NCI-H526 treated with DMSO at 0.1 percent for 48 hours (cell line): Measurements from ENCODE around the gene SLC39A12.

Source experiments
- DNase-seq: peaks from one replicate; lab custom pipeline; 2025; lab: John Stamatoyannopoulos, UW

The SLC39A12 gene

DNA sequence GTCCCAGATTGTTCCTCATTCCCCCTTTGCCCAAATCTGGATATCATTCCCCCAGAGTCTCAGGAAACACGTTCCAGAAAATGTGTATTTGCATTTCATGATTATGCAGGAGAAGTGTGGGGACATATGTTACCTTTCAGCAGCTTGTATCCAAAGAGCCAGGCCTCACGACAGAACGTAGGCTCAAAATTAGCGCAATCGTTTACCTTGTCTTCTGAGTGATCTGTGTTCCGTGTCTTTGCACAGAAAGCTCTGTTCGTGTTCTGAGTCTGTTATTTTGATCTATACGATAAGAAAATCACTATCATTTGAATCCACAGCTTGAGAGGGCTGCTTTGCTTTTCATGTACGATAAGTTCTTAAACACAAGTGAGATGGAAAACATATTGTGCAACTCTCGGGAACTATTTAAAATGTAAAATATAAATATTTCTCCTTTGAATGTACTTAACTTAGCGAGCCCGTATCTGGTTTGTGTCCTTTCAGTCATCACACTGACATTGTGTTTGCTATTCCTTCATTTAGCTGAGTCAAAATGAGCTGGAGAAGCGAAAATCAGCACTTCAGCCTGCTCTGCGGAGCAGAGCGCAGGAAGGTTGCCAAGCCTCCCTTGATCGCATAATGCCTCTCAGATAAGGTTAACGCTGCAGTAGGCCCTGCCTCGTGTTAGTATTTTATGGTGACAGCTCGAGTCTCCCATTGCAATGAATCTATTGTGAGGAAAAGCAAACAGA is 108.3 kb downstream of the SLC39A12 start:
- no peak for DNase-seq

DNA sequence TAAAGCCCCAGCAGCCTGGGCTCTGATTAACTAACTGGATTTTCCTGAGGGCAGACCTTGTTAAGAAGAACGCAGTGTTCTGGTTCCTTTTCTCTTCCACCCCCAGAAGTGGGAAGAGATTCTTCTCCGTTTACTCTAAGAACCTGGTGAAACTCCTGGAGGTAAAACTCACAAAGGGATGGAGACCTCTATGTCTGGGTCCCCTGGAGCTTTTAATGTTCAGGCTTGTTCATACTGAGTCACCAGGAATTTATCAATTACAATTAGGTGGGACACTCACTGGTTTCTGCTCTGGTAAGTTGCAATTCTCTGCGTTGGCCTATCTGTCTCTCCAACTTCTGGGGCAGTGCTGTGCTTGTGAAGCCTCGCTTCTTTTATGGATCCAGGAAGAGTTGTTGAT is 115.2 kb downstream of the SLC39A12 start:
- DNase-seq, result no peak

- no peak for DNase-seq
Measured at GRCh38 chr10:18068401-18068800, 116.7 kb downstream of the SLC39A12 start.

- no peak for DNase-seq
Measured at GRCh38 chr10:18071591-18071990, 119.9 kb downstream of the SLC39A12 start.

DNA sequence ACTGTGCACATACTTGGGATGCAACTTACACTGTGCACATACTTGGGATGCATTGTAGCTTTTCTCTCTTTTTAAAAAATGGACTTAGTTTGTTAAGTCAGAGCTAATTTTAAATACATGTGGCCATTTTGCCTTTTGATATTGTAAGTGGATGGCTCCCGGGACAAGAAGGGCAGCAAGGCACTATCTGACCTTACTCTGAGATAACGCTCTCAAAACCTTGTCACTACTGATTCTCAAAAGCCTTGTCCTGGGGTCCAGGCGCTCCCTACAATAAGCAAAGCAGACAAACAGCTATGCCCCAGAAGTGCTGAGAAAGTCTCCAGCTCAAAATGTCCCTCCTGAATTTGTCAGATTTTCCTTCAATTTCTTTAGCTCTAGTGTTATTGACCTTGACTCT is 121.6 kb downstream of the SLC39A12 start:
- no peak for DNase-seq

DNA sequence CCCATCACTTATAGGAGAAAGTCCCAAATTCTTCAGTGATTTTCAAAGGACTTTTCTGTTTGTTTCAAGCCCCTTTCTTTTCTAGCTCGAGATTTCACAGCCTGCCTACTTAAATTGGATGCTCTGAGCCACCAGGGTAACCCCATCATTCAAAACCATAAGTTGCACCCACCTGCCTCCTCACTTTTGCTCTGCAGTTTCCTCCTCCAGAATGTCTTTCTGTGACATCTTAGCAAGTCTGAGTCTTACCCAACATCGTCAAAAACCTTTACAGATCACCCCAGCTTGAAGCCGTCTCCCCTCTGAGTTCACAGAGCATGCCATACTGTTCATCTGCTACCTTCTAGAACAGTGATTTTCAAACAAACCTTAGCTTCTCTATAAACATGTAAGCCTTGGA is 124.2 kb downstream of the SLC39A12 start:
- DNase-seq, result no peak

- DNase-seq, result no peak
Measured at GRCh38 chr10:18079665-18080295, 128.1 kb downstream of the SLC39A12 start.

- DNase-seq, result no peak
Measured at GRCh38 chr10:18082381-18082780, 130.7 kb downstream of the SLC39A12 start.

DNA sequence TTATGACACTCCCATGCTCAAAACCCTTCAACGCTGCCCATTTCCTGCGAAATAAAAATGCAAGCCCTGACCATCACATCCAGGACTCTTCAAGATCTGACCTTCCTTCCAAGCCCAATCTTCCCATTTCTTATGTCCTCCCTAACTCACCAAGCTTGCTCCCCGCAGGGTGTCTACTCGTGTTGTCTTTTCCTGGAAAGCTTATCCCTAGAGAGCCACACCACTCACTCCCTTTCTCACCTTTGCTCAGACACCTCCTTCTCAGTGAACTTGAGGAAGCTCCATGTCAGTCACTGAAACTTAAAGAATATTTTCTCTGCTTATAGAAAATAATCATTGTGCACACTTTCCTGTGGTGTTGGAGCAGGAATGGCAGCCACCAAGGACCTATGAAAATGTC is 134.1 kb downstream of the SLC39A12 start:
- no peak for DNase-seq

DNA sequence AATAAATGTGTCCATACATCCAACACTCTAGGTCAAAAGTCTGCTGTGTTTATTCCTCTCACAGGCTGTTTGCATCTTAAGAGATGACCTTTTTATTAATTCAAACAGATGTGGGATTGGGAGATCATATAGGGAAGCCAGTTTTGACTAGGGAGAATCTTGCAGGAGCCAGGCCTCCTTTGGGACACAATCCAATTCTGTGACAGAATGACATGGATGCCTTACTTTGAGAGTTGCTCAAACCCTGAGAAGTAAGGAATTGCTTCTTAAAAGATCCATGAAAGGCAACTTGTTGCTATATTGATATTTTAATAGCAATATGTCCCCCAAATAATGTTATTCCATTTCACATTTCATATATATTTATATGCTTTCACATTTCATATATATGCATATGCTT is 135.0 kb downstream of the SLC39A12 start:
- DNase-seq, result no peak

GRCh38 chr10:18087355-18087754 is 135.6 kb downstream of the SLC39A12 start:
- no peak for DNase-seq
